ENCODE measurements around the gene SPDYA. TPM values are rescaled to one million over a fixed set of nuclear protein-coding genes. Genes with fewer than 3 reads are reported as not detected.

The SPDYA gene
- total RNA-seq, 1 experiment from 2014 or later: 1.2 TPM

DNA sequence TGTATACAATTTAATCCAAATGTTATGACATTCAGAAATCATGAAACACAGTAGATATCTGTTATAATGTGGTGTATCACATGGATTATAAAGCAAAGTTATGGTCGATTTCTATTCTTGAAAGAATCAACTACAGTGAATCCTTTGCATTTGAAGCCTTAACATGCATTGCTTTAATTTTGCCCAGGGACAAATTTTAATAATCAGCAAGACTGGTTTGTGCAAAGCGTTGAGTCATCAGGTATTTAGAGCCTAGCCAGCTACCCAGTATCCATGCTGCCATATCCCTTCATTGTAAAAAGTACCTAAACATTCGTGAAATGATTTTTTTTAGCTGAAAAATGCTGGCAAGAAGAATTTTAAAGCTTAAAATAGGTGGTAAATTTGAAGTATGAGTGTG is 8.9 kb upstream of the SPDYA start:
- ChIA-PET POLR2A (no interaction called here), RAD21 (ENCODE audit: low non-redundant PET in 1 of 2, low total read pairs in 2 of 2, uncharacterized antibody in 2 of 2, unreplicated experiment in 2 of 2) (no interaction called here), CTCF (no interaction called here)
- Histone ChIP-seq H3K9me2 (ENCODE audit: insufficient read depth) (no peaks in the 10 kb centered on the region), H3K27ac (ENCODE audit: low read depth, low read length) (no peak overlapping the region), H3K9me3 (ENCODE audit: control insufficient read depth in 1 of 2, insufficient read depth in 1 of 2, low read depth in 1 of 2, low read length in 2 of 2) (no peaks in the 10 kb centered on the region), H3K4me3 (replicated peaks in 1 of 2; ENCODE audit: low read depth in 1 of 2, low read length in 2 of 2) (no peak overlapping the region), H3K36me3 (ENCODE audit: control insufficient read depth in 1 of 2, insufficient read depth in 2 of 2, low read length in 2 of 2) (peaks cover 9 to 24% of the 10 kb centered on the region in 2 experiments; a peak in 3 of 4 replicates), H4K20me1 (ENCODE audit: insufficient read depth) (0 out of 2 replicates have a peak, but pooled peaks cover 12% of the 10 kb centered on the region), H2AFZ (ENCODE audit: low read depth, low read length, poor library complexity, severe bottlenecking) (no peak overlapping the region), H3K4me2 (ENCODE audit: low read length) (no peak overlapping the region), H3K27me3 (ENCODE audit: insufficient read depth, low read length) (no peaks in the 10 kb centered on the region), H3K4me1 (ENCODE audit: control insufficient read depth in 1 of 2, insufficient read depth in 2 of 2, low read length in 2 of 2) (no peaks in the 10 kb centered on the region), H3K9ac (ENCODE audit: low read length) (no peak overlapping the region), H3K79me2 (ENCODE audit: insufficient read depth, low read length) (peaks cover 29% of the 10 kb centered on the region)
- no peak for DNase-seq (ENCODE audit: low read depth, low spot score)
- ATAC-seq: no peak
- TF ChIP-seq ELF1 (IDR thresholded peaks at IDR 0.05; ENCODE audit: borderline replicate concordance, low read depth): no peak
- no peak for TF ChIP-seq POLR2A (IDR thresholded peaks at IDR 0.05; ENCODE audit: borderline replicate concordance, extremely low read depth, insufficient read depth, insufficient read length)
- no peak for TF ChIP-seq TCF7L2 (IDR thresholded peaks at IDR 0.05; ENCODE audit: borderline replicate concordance, extremely low read depth, insufficient read depth, insufficient read length)
- TF ChIP-seq ZFX (IDR thresholded peaks at IDR 0.05): no peak
- no peak for TF ChIP-seq RAD21 (IDR thresholded peaks at IDR 0.05; ENCODE audit: low read depth)
- TF ChIP-seq, protein P1, sequence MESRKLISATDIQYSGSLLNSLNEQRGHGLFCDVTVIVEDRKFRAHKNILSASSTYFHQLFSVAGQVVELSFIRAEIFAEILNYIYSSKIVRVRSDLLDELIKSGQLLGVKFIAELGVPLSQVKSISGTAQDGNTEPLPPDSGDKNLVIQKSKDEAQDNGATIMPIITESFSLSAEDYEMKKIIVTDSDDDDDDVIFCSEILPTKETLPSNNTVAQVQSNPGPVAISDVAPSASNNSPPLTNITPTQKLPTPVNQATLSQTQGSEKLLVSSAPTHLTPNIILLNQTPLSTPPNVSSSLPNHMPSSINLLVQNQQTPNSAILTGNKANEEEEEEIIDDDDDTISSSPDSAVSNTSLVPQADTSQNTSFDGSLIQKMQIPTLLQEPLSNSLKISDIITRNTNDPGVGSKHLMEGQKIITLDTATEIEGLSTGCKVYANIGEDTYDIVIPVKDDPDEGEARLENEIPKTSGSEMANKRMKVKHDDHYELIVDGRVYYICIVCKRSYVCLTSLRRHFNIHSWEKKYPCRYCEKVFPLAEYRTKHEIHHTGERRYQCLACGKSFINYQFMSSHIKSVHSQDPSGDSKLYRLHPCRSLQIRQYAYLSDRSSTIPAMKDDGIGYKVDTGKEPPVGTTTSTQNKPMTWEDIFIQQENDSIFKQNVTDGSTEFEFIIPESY (IDR thresholded peaks at IDR 0.05; ENCODE audit: extremely low read depth, insufficient replicate concordance, low read length): no peak
- TF ChIP-seq, protein P2, sequence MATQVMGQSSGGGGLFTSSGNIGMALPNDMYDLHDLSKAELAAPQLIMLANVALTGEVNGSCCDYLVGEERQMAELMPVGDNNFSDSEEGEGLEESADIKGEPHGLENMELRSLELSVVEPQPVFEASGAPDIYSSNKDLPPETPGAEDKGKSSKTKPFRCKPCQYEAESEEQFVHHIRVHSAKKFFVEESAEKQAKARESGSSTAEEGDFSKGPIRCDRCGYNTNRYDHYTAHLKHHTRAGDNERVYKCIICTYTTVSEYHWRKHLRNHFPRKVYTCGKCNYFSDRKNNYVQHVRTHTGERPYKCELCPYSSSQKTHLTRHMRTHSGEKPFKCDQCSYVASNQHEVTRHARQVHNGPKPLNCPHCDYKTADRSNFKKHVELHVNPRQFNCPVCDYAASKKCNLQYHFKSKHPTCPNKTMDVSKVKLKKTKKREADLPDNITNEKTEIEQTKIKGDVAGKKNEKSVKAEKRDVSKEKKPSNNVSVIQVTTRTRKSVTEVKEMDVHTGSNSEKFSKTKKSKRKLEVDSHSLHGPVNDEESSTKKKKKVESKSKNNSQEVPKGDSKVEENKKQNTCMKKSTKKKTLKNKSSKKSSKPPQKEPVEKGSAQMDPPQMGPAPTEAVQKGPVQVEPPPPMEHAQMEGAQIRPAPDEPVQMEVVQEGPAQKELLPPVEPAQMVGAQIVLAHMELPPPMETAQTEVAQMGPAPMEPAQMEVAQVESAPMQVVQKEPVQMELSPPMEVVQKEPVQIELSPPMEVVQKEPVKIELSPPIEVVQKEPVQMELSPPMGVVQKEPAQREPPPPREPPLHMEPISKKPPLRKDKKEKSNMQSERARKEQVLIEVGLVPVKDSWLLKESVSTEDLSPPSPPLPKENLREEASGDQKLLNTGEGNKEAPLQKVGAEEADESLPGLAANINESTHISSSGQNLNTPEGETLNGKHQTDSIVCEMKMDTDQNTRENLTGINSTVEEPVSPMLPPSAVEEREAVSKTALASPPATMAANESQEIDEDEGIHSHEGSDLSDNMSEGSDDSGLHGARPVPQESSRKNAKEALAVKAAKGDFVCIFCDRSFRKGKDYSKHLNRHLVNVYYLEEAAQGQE (IDR thresholded peaks at IDR 0.05; ENCODE audit: low read depth): no peak
- TF ChIP-seq ZNF274 (IDR thresholded peaks at IDR 0.05; ENCODE audit: low read depth, low read length): no peak
- no peak for TF ChIP-seq CEBPB (IDR thresholded peaks at IDR 0.05; ENCODE audit: low read depth)
- TF ChIP-seq, protein P3, sequence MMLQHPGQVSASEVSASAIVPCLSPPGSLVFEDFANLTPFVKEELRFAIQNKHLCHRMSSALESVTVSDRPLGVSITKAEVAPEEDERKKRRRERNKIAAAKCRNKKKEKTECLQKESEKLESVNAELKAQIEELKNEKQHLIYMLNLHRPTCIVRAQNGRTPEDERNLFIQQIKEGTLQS (IDR thresholded peaks at IDR 0.05): no peak
- TF ChIP-seq, protein P4, sequence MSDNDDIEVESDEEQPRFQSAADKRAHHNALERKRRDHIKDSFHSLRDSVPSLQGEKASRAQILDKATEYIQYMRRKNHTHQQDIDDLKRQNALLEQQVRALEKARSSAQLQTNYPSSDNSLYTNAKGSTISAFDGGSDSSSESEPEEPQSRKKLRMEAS (IDR thresholded peaks at IDR 0.05): no peak
- TF ChIP-seq EZH2phosphoT487 (IDR thresholded peaks at IDR 0.05; ENCODE audit: borderline replicate concordance): no peak
- no peak for TF ChIP-seq FOSL1 (IDR thresholded peaks at IDR 0.05; ENCODE audit: low read depth)
- TF ChIP-seq JUND (IDR thresholded peaks at IDR 0.05): no peak
- intact Hi-C loops (cut with micrococcal nuclease): no loop called here
- BruUV-seq (replicated peaks): no TSS peak
